OCI-LY3 (cell line): ENCODE results near the gene NAV2.

Experiments
- H2AFZ ChIP-seq: fragments of 200-600, 300-600 bp; shearing (Covaris generic); 2 replicates; pipeline ENCODE4 v1.6.0; 2014; ENCODE audit warnings: antibody characterized with exemption, low read depth, low read length
- H3K27ac ChIP-seq: fragments of 200-600, 300-600 bp; sonication (generic); 2 replicates; pipeline ENCODE4 v1.5.1; 2014; ENCODE audit warnings: mild to moderate bottlenecking, low read length, moderate library complexity, mixed read lengths
- H3K27me3 ChIP-seq: fragments of 200-600, 300-600 bp; sonication (generic); 2 replicates; pipeline ENCODE4 v1.6.1; 2014; ENCODE audit warnings: low read depth, low read length, mixed read lengths
- H3K36me3 ChIP-seq: fragments of 200-600, 300-600 bp; sonication (generic); replicated peaks from 2 replicates; pipeline ENCODE3; 2014; ENCODE audit warnings: low read depth, low read length, mixed read lengths
- H3K4me1 ChIP-seq: fragments of 300-600, 200-600 bp; sonication (generic); 2 replicates; pipeline ENCODE4 v1.6.1; 2014; ENCODE audit warnings: low read length, mixed read lengths
- H3K4me2 ChIP-seq: fragments of 200-600, 300-600 bp; sonication (generic); 2 replicates; pipeline ENCODE4 v1.6.1; 2014; ENCODE audit warnings: low read length, mixed read lengths
- H3K4me3 ChIP-seq: fragments of 300-600, 200-600 bp; sonication (generic); 2 replicates; pipeline ENCODE4 v1.5.1; 2014; ENCODE audit warnings: antibody characterized with exemption, mild to moderate bottlenecking, low read length, moderate library complexity
- H3K79me2 ChIP-seq: fragments of 300-600, 200-600 bp; shearing (Covaris generic); 2 replicates; pipeline ENCODE4 v1.6.1; 2014; ENCODE audit warnings: mild to moderate bottlenecking, low read length, mixed read lengths
- H3K9ac ChIP-seq: fragments of 300-600, 200-600 bp; shearing (Covaris generic); 2 replicates; pipeline ENCODE4 v1.6.0; 2014; ENCODE audit warnings: mild to moderate bottlenecking, low read length, moderate library complexity
- H3K9me3 ChIP-seq: fragments of 200-600, 300-600 bp; shearing (Covaris generic); 2 replicates; pipeline ENCODE4 v1.6.1; 2014; ENCODE audit warnings: low read length, mixed read lengths; ENCODE audit not compliant: insufficient read depth
- H4K20me1 ChIP-seq: fragments of 200-600, 300-600 bp; sonication (generic); 2 replicates; pipeline ENCODE4 v1.6.1; 2016; ENCODE audit warnings: low read length, mixed read lengths; ENCODE audit not compliant: insufficient read depth
- CTCF ChIP-seq: fragments of 200-600, 300-600 bp; sonication (generic); IDR thresholded peaks from 2 replicates; pipeline ENCODE4 v1.5.1; 2014; ENCODE audit warnings: antibody characterized with exemption, low read length, low read depth
- EZH2phosphoT487 ChIP-seq: fragments of 200-600 bp; shearing (Covaris generic); IDR thresholded peaks from 2 replicates; pipeline ENCODE4 v1.6.1; 2018; ENCODE audit warnings: antibody characterized with exemption, mixed run types, low read depth

NAV2 gene

GRCh38 chr11:19676475-19677380 lies 35.9 kb upstream of the NAV2 start:
- no peaks in the 10 kb centered on the region for H4K20me1 ChIP-seq
- TF ChIP-seq EZH2phosphoT487 (no peak), CTCF (no peak)
- H3K79me2 ChIP-seq: no peaks in the 10 kb centered on the region
- H3K27me3 ChIP-seq: peaks cover 48% of the 10 kb centered on the region
- no peaks in the 10 kb centered on the region for H3K36me3 ChIP-seq
- H3K4me1 ChIP-seq: no peaks in the 10 kb centered on the region
- H3K4me2 ChIP-seq: no peak overlapping the region
- H3K9ac ChIP-seq: no peak overlapping the region
- no peak overlapping the region for H2AFZ ChIP-seq
- H3K9me3 ChIP-seq: no peaks in the 10 kb centered on the region
- no peak overlapping the region for H3K27ac ChIP-seq
- no peak overlapping the region for H3K4me3 ChIP-seq

- Histone ChIP-seq H2AFZ (no peak overlapping the region), H3K4me2 (no peak overlapping the region)
Observed at GRCh38 chr11:19677381-19678080, 35.1 kb upstream of the NAV2 start.

GRCh38 chr11:19679952-19680828 lies 32.4 kb upstream of the NAV2 start:
- no peak overlapping the region for H3K9ac ChIP-seq
- H3K79me2 ChIP-seq: no peaks in the 10 kb centered on the region
- H4K20me1 ChIP-seq: no peaks in the 10 kb centered on the region
- no peaks in the 10 kb centered on the region for H3K4me1 ChIP-seq
- peaks cover 22% of the 10 kb centered on the region; the same call in 1 of the 2 replicates for H3K27me3 ChIP-seq
- no peak overlapping the region for H2AFZ ChIP-seq
- H3K27ac ChIP-seq: no peak overlapping the region
- TF ChIP-seq EZH2phosphoT487: no peak
- no peak for TF ChIP-seq CTCF
- H3K9me3 ChIP-seq: no peaks in the 10 kb centered on the region
- H3K36me3 ChIP-seq: no peaks in the 10 kb centered on the region
- H3K4me2 ChIP-seq: no peak overlapping the region
- no peak overlapping the region for H3K4me3 ChIP-seq

More at GRCh38 chr11:19677381-19678080, 35.1 kb upstream of the NAV2 start:
- Histone ChIP-seq H3K4me1 (no peaks in the 10 kb centered on the region), H3K4me3 (no peak overlapping the region), H3K79me2 (no peaks in the 10 kb centered on the region), H3K27me3 (peaks cover 45% of the 10 kb centered on the region), H3K9ac (no peak overlapping the region), H3K9me3 (no peaks in the 10 kb centered on the region), H3K27ac (no peak overlapping the region), H3K36me3 (no peaks in the 10 kb centered on the region), H4K20me1 (no peaks in the 10 kb centered on the region)
- TF ChIP-seq EZH2phosphoT487: no peak
- no peak for TF ChIP-seq CTCF
